Thyroid gland (tissue), 4 donors: ENCODE data around the gene NDUFB8.
A peak's percentile ranks its signal among the peaks of the same experiment; 100 is the strongest.

Source experiments
- CTCF ChIP-seq, 6 experiments: fragments of 200-600 bp in 3 of 6; fragments of 450-650 bp in 3 of 6; sonication (generic) in 3 of 6; IDR thresholded peaks; one replicate each; pipeline ENCODE4 v1.5.1; 2016 to 2019; ENCODE audit warnings: antibody characterized with exemption in 6 of 6, mild to moderate bottlenecking in 2 of 6, inconsistent platforms in 1 of 6, moderate library complexity in 1 of 6
- POLR2A ChIP-seq, 2 donors: fragments of 450-650 bp; IDR thresholded peaks; one replicate each; pipeline ENCODE4 v1.6.1; 2017; ENCODE audit warnings: antibody characterized with exemption in 2 of 2, mild to moderate bottlenecking in 2 of 2, moderate library complexity in 1 of 2

- TF ChIP-seq CTCF (IDR thresholded peaks at IDR 0.05): peak; percentile 65 to 94 (median 88)
- peak; percentile 11 to 66 for TF ChIP-seq POLR2A (IDR thresholded peaks at IDR 0.05)
These were observed 6.2 kb upstream of the NDUFB8 start, which contains the start of gene HIF1AN for GRCh38 chr10:100535715-100536353.
